DOHH2 (cell line): ENCODE data around the gene GABRG3.

Source experiments
- H3F3A ChIP-seq: fragments of 200-600 bp; sonication (generic), shearing (Covaris generic); 2 replicates; pipeline ENCODE4 v1.6.0; 2016; ENCODE audit warnings: antibody characterized with exemption, mild to moderate bottlenecking; ENCODE audit not compliant: control insufficient read depth, insufficient read depth
- H3K27ac ChIP-seq: fragments of 200-600 bp; sonication (generic); 2 replicates; pipeline ENCODE4 v1.5.1; 2014; ENCODE audit warnings: low read depth, mild to moderate bottlenecking, low read length, moderate library complexity
- H3K27me3 ChIP-seq: fragments of 200-600 bp; sonication (generic); 2 replicates; pipeline ENCODE4 v1.6.1; 2014; ENCODE audit warnings: mild to moderate bottlenecking, low read length, mixed read lengths; ENCODE audit not compliant: control insufficient read depth
- H3K36me3 ChIP-seq: fragments of 200-600 bp; sonication (generic); 2 replicates; pipeline ENCODE4 v1.6.1; 2014; ENCODE audit warnings: mild to moderate bottlenecking, low read length, moderate library complexity, mixed read lengths; ENCODE audit not compliant: control insufficient read depth
- H3K4me1 ChIP-seq: fragments of 200-600 bp; sonication (generic); 2 replicates; pipeline ENCODE4 v1.6.1; 2014; ENCODE audit warnings: mild to moderate bottlenecking, low read length, mixed read lengths; ENCODE audit not compliant: control insufficient read depth
- H3K4me2 ChIP-seq: fragments of 200-600 bp; sonication (generic); 2 replicates; pipeline ENCODE4 v1.6.0; 2014; ENCODE audit warnings: mild to moderate bottlenecking, low read length, moderate library complexity
- H3K4me3 ChIP-seq: fragments of 200-600 bp; sonication (generic); 2 replicates; pipeline ENCODE4 v1.5.1; 2014; ENCODE audit warnings: mild to moderate bottlenecking, low read length, mixed read lengths
- H3K79me2 ChIP-seq: fragments of 200-600 bp; sonication (generic); 2 replicates; pipeline ENCODE4 v1.6.1; 2014; ENCODE audit warnings: mild to moderate bottlenecking, low read length, mixed read lengths; ENCODE audit not compliant: control insufficient read depth
- H3K9me2 ChIP-seq: fragments of 200-600 bp; sonication (generic); replicated peaks from 2 replicates; pipeline ENCODE4 v1.6.1; 2014; ENCODE audit warnings: mild to moderate bottlenecking, low read length, mixed read lengths; ENCODE audit not compliant: control insufficient read depth
- H3K9me3 ChIP-seq: fragments of 200-600 bp; sonication (generic); 2 replicates; pipeline ENCODE4 v1.6.1; 2014; ENCODE audit warnings: antibody characterized with exemption, low read length, mixed read lengths; ENCODE audit not compliant: control insufficient read depth, insufficient read depth
- H4K20me1 ChIP-seq: fragments of 200-600 bp; sonication (generic); 2 replicates; pipeline ENCODE4 v1.6.0; 2014; ENCODE audit warnings: low read depth, mild to moderate bottlenecking, antibody characterized with exemption, low read length, moderate library complexity; ENCODE audit not compliant: control insufficient read depth, insufficient read depth
- CTCF ChIP-seq: fragments of 200-600 bp; sonication (generic); IDR thresholded peaks from one replicate; pipeline ENCODE4 v1.5.1; 2014; ENCODE audit warnings: antibody characterized with exemption, mild to moderate bottlenecking, low read depth, low read length; ENCODE audit not compliant: poor library complexity, severe bottlenecking
- EZH2phosphoT487 ChIP-seq: fragments of 200-600 bp; sonication (generic); IDR thresholded peaks from 2 replicates; pipeline ENCODE4 v1.6.1; 2017; ENCODE audit warnings: borderline replicate concordance, mild to moderate bottlenecking, antibody characterized with exemption, low read length, moderate library complexity, mixed read lengths

The GABRG3 gene

DNA sequence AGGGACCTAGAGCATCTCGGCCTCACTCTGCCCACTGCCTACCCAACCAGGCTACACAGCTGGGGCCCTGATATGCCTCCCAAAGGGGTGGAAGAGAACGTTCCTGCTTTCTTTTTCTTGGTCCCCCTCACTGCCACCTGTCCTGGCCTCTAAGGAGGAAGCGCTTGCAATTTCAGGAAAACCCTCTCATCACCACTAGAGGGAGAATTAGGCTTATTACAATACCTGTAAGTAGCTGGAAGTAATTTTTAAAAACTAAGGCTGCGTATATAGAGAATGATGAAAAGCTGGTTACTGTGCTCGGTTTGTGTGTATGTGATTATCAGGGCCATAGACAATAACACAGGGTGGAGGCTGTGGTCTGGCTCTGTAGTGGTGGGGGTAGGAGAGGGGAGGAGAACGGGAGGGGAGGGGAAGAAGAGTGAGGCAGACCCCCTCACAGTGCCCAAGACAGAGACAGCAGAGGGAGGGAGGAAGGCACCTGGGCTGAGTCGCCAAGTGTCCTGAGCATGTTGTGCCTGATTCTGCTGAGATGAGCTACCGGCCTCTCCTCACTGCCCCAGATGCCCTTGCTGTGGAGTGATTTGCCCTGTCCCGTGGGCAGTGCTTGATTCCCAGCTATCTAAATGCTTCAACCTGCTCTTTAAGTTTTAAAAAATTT lies 3.3 kb downstream of the GABRG3 start:
- H3K9me3 ChIP-seq, result no peaks in the 10 kb centered on the region
- no peaks in the 10 kb centered on the region for H3F3A ChIP-seq
- no peak for TF ChIP-seq EZH2phosphoT487
- TF ChIP-seq CTCF, result peak; percentile 28
- H3K4me2 ChIP-seq, result no peak overlapping the region
- H3K36me3 ChIP-seq, result no peaks in the 10 kb centered on the region
- no peak overlapping the region for H3K4me3 ChIP-seq
- no peaks in the 10 kb centered on the region for H3K4me1 ChIP-seq
- H3K27me3 ChIP-seq, result no peaks in the 10 kb centered on the region
- no peaks in the 10 kb centered on the region for H4K20me1 ChIP-seq
- no peaks in the 10 kb centered on the region for H3K9me2 ChIP-seq
- no peak overlapping the region for H3K27ac ChIP-seq
- H3K79me2 ChIP-seq, result no peaks in the 10 kb centered on the region

GRCh38 chr15:26981492-26981891 lies 10.5 kb downstream of the GABRG3 start:
- H3K4me2 ChIP-seq, result no peak overlapping the region
- H3K27me3 ChIP-seq, result no peaks in the 10 kb centered on the region
- no peak overlapping the region for H3K27ac ChIP-seq
- H3K9me2 ChIP-seq, result no peaks in the 10 kb centered on the region
- H3F3A ChIP-seq, result no peaks in the 10 kb centered on the region
- H3K79me2 ChIP-seq, result no peaks in the 10 kb centered on the region
- no peaks in the 10 kb centered on the region for H3K36me3 ChIP-seq
- TF ChIP-seq EZH2phosphoT487 (no peak), CTCF (no peak)
- H4K20me1 ChIP-seq, result no peaks in the 10 kb centered on the region
- H3K4me3 ChIP-seq, result no peak overlapping the region
- H3K9me3 ChIP-seq, result no peaks in the 10 kb centered on the region; the same call in 1 of the 2 replicates
- no peaks in the 10 kb centered on the region for H3K4me1 ChIP-seq

DNA sequence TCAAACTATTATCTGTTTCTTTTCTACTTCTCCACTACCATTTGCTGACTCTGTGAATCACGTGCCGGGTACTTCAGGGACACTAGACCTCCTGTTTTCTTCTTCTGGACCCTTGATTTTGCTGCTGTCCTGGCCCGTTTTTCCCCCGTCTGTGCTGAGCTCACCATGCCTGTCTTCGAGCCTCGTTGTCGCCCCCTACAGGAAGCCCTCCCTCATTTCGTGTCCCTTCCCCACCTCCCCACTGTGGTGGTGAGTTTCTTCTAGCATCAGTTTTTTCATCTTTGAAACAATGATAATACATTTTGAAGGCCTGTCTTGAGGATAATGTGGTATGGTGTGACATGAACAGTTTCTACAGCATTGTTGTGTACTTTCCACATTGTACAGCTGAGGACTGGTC lies 12.8 kb downstream of the GABRG3 start:
- Histone ChIP-seq H3K36me3 (no peaks in the 10 kb centered on the region), H3K9me2 (no peaks in the 10 kb centered on the region), H3K4me2 (no peak overlapping the region), H3K4me3 (no peak overlapping the region), H3K27me3 (no peaks in the 10 kb centered on the region), H3K27ac (no peak overlapping the region), H3K9me3 (no peaks in the 10 kb centered on the region; the same call in 1 of the 2 replicates), H3F3A (no peaks in the 10 kb centered on the region), H4K20me1 (no peaks in the 10 kb centered on the region), H3K79me2 (no peaks in the 10 kb centered on the region), H3K4me1 (no peaks in the 10 kb centered on the region)
- no peak for TF ChIP-seq EZH2phosphoT487
- TF ChIP-seq CTCF, result no peak
